ENCODE results near the gene CCDC185.

CCDC185 gene

GRCh38 chr1:223403184-223403815, 10.1 kb downstream of the CCDC185 start:
- no peaks in the 10 kb centered on the region for H3K36me3 ChIP-seq (ENCODE audit: insufficient read depth, low read length)
- no peak overlapping the region for H3K4me3 ChIP-seq (ENCODE audit: low read length)
- no peaks in the 10 kb centered on the region for H3K4me1 ChIP-seq (ENCODE audit: insufficient read depth, low read length)
- no peak overlapping the region for H2AFZ ChIP-seq (ENCODE audit: low read depth, low read length)
- H3K9me3 ChIP-seq (ENCODE audit: low read length): no peaks in the 10 kb centered on the region
- no peaks in the 10 kb centered on the region for H3K27me3 ChIP-seq (ENCODE audit: insufficient read depth, low read length)

GRCh38 chr1:223405507-223405906, 12.3 kb downstream of the CCDC185 start:
- H3K27me3 ChIP-seq (ENCODE audit: insufficient read depth, low read length): no peaks in the 10 kb centered on the region
- no peaks in the 10 kb centered on the region for H3K9me3 ChIP-seq (ENCODE audit: low read length)
- no peak overlapping the region for H2AFZ ChIP-seq (ENCODE audit: low read depth, low read length)

GRCh38 chr1:223410036-223410435, 16.8 kb downstream of the CCDC185 start:
- H3K36me3 ChIP-seq (ENCODE audit: insufficient read depth, low read length): no peaks in the 10 kb centered on the region
- H3K4me1 ChIP-seq (ENCODE audit: insufficient read depth, low read length): no peaks in the 10 kb centered on the region
- no peak overlapping the region for H2AFZ ChIP-seq (ENCODE audit: low read depth, low read length)
- no peak overlapping the region for H3K4me3 ChIP-seq (ENCODE audit: low read length)
- H3K27me3 ChIP-seq (ENCODE audit: insufficient read depth, low read length): no peaks in the 10 kb centered on the region
- no peaks in the 10 kb centered on the region for H3K9me3 ChIP-seq (ENCODE audit: low read length)

More at GRCh38 chr1:223405507-223405906, 12.3 kb downstream of the CCDC185 start:
- H3K4me3 ChIP-seq (ENCODE audit: low read length): no peak overlapping the region
- H3K4me1 ChIP-seq (ENCODE audit: insufficient read depth, low read length): no peaks in the 10 kb centered on the region
- H3K36me3 ChIP-seq (ENCODE audit: insufficient read depth, low read length): no peaks in the 10 kb centered on the region

- H3K4me1 ChIP-seq (ENCODE audit: insufficient read depth, low read length): no peaks in the 10 kb centered on the region
- no peak overlapping the region for H3K4me3 ChIP-seq (ENCODE audit: low read length)
- H3K9me3 ChIP-seq (ENCODE audit: low read length): no peaks in the 10 kb centered on the region
- H3K36me3 ChIP-seq (ENCODE audit: insufficient read depth, low read length): no peaks in the 10 kb centered on the region
- H3K27me3 ChIP-seq (ENCODE audit: insufficient read depth, low read length): no peaks in the 10 kb centered on the region
- H2AFZ ChIP-seq (ENCODE audit: low read depth, low read length): no peak overlapping the region
Measured at GRCh38 chr1:223411309-223411708, 18.1 kb downstream of the CCDC185 start.

- Histone ChIP-seq H3K4me3 (ENCODE audit: low read length) (no peak overlapping the region), H3K36me3 (ENCODE audit: insufficient read depth, low read length) (no peaks in the 10 kb centered on the region), H3K4me1 (ENCODE audit: insufficient read depth, low read length) (no peaks in the 10 kb centered on the region), H2AFZ (ENCODE audit: low read depth, low read length) (no peak overlapping the region), H3K27me3 (ENCODE audit: insufficient read depth, low read length) (no peaks in the 10 kb centered on the region), H3K9me3 (ENCODE audit: low read length) (no peaks in the 10 kb centered on the region)
Measured at GRCh38 chr1:223411710-223412109, 18.5 kb downstream of the CCDC185 start.

GRCh38 chr1:223413216-223413615, 20.0 kb downstream of the CCDC185 start:
- Histone ChIP-seq H3K27me3 (ENCODE audit: insufficient read depth, low read length) (no peaks in the 10 kb centered on the region), H3K4me1 (ENCODE audit: insufficient read depth, low read length) (no peaks in the 10 kb centered on the region), H3K9me3 (ENCODE audit: low read length) (no peaks in the 10 kb centered on the region)

GRCh38 chr1:223417444-223417843, 24.2 kb downstream of the CCDC185 start:
- H3K4me1 ChIP-seq (ENCODE audit: insufficient read depth, low read length): no peaks in the 10 kb centered on the region
- H3K4me3 ChIP-seq (ENCODE audit: low read length): no peak overlapping the region
- H3K36me3 ChIP-seq (ENCODE audit: insufficient read depth, low read length): no peaks in the 10 kb centered on the region

More at GRCh38 chr1:223413216-223413615, 20.0 kb downstream of the CCDC185 start:
- Histone ChIP-seq H3K4me3 (ENCODE audit: low read length) (no peak overlapping the region), H3K36me3 (ENCODE audit: insufficient read depth, low read length) (no peaks in the 10 kb centered on the region), H2AFZ (ENCODE audit: low read depth, low read length) (no peak overlapping the region)

GRCh38 chr1:223417903-223418663, 24.9 kb downstream of the CCDC185 start:
- H3K9me3 ChIP-seq (ENCODE audit: low read length): no peaks in the 10 kb centered on the region

More at GRCh38 chr1:223417444-223417843, 24.2 kb downstream of the CCDC185 start:
- H2AFZ ChIP-seq (ENCODE audit: low read depth, low read length): no peak overlapping the region
- H3K9me3 ChIP-seq (ENCODE audit: low read length): no peaks in the 10 kb centered on the region
- no peaks in the 10 kb centered on the region for H3K27me3 ChIP-seq (ENCODE audit: insufficient read depth, low read length)

GRCh38 chr1:223419115-223419514, 25.9 kb downstream of the CCDC185 start:
- no peak overlapping the region for H3K4me3 ChIP-seq (ENCODE audit: low read length)
- no peaks in the 10 kb centered on the region for H3K36me3 ChIP-seq (ENCODE audit: insufficient read depth, low read length)
- H3K4me1 ChIP-seq (ENCODE audit: insufficient read depth, low read length): no peaks in the 10 kb centered on the region
- H3K27me3 ChIP-seq (ENCODE audit: insufficient read depth, low read length): no peaks in the 10 kb centered on the region
- H2AFZ ChIP-seq (ENCODE audit: low read depth, low read length): no peak overlapping the region
- H3K9me3 ChIP-seq (ENCODE audit: low read length): no peaks in the 10 kb centered on the region

More at GRCh38 chr1:223417903-223418663, 24.9 kb downstream of the CCDC185 start:
- no peaks in the 10 kb centered on the region for H3K27me3 ChIP-seq (ENCODE audit: insufficient read depth, low read length)
- no peak overlapping the region for H3K4me3 ChIP-seq (ENCODE audit: low read length)
- no peaks in the 10 kb centered on the region for H3K4me1 ChIP-seq (ENCODE audit: insufficient read depth, low read length)
- H3K36me3 ChIP-seq (ENCODE audit: insufficient read depth, low read length): no peaks in the 10 kb centered on the region
- H2AFZ ChIP-seq (ENCODE audit: low read depth, low read length): no peak overlapping the region

GRCh38 chr1:223419561-223419960, 26.3 kb downstream of the CCDC185 start:
- H3K36me3 ChIP-seq (ENCODE audit: insufficient read depth, low read length): no peaks in the 10 kb centered on the region
- H3K9me3 ChIP-seq (ENCODE audit: low read length): no peaks in the 10 kb centered on the region
- H3K4me1 ChIP-seq (ENCODE audit: insufficient read depth, low read length): no peaks in the 10 kb centered on the region
- no peak overlapping the region for H2AFZ ChIP-seq (ENCODE audit: low read depth, low read length)
- no peak overlapping the region for H3K4me3 ChIP-seq (ENCODE audit: low read length)
- no peaks in the 10 kb centered on the region for H3K27me3 ChIP-seq (ENCODE audit: insufficient read depth, low read length)

GRCh38 chr1:223421025-223421424, 27.8 kb downstream of the CCDC185 start:
- H3K9me3 ChIP-seq (ENCODE audit: low read length): no peaks in the 10 kb centered on the region
- no peak overlapping the region for H3K4me3 ChIP-seq (ENCODE audit: low read length)
- no peaks in the 10 kb centered on the region for H3K4me1 ChIP-seq (ENCODE audit: insufficient read depth, low read length)
- H2AFZ ChIP-seq (ENCODE audit: low read depth, low read length): no peak overlapping the region
- no peaks in the 10 kb centered on the region for H3K36me3 ChIP-seq (ENCODE audit: insufficient read depth, low read length)
- H3K27me3 ChIP-seq (ENCODE audit: insufficient read depth, low read length): no peaks in the 10 kb centered on the region

- H3K9me3 ChIP-seq (ENCODE audit: low read length): no peaks in the 10 kb centered on the region
- no peaks in the 10 kb centered on the region for H3K36me3 ChIP-seq (ENCODE audit: insufficient read depth, low read length)
- no peak overlapping the region for H2AFZ ChIP-seq (ENCODE audit: low read depth, low read length)
- H3K27me3 ChIP-seq (ENCODE audit: insufficient read depth, low read length): no peaks in the 10 kb centered on the region
- H3K4me1 ChIP-seq (ENCODE audit: insufficient read depth, low read length): no peaks in the 10 kb centered on the region
- H3K4me3 ChIP-seq (ENCODE audit: low read length): no peak overlapping the region
Measured at GRCh38 chr1:223421676-223422075, 28.5 kb downstream of the CCDC185 start.

GRCh38 chr1:223422911-223423310, 29.7 kb downstream of the CCDC185 start:
- Histone ChIP-seq H2AFZ (ENCODE audit: low read depth, low read length) (no peak overlapping the region), H3K9me3 (ENCODE audit: low read length) (no peaks in the 10 kb centered on the region), H3K27me3 (ENCODE audit: insufficient read depth, low read length) (no peaks in the 10 kb centered on the region), H3K4me3 (ENCODE audit: low read length) (no peak overlapping the region), H3K4me1 (ENCODE audit: insufficient read depth, low read length) (no peaks in the 10 kb centered on the region), H3K36me3 (ENCODE audit: insufficient read depth, low read length) (no peaks in the 10 kb centered on the region)

Measured in neuron (in vitro differentiated cells).